Cardiac fibroblast (primary cell): ENCODE measurements around the gene SPECC1.

Experiments
- DNase-seq, 2 donors: peaks; one replicate each; pipeline versions ENCODE4 v3.0.0 to v3.0.0-alpha.2; 2010; ENCODE audit warnings: low read depth in 2 of 2
- H3K4me3 ChIP-seq, 2 donors: replicated peaks in 1 of 2; 1 replicate in 1 of 2; 2 replicates in 1 of 2; pipeline ENCODE4 v1.5.1; 2011; ENCODE audit warnings: low read depth in 2 of 2, low read length in 2 of 2, mild to moderate bottlenecking in 2 of 2, moderate library complexity in 1 of 2
- TF ChIP-seq, protein P1 (sequence below): IDR thresholded peaks from one replicate; pipeline ENCODE4 v1.5.1; 2011; ENCODE audit warnings: low read depth, mild to moderate bottlenecking, low read length, inconsistent platforms

SPECC1 gene

DNA sequence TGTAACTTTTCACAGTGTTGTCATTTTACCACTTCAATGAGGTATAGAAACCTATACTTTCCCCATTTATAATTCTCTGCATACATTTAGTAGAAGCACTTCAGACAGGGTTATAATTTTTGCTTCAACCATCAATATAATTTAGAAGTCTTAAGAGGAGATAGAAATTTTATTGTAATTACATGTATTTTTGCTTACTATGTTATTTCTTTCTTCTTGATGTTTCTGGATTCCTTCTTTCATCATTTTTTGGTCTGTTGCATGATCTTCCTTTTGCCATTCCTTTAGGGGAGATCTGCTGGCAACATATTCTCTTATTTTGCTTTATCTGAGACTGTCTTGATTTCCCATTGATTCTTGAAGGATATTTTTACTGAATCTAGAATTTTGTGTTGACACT, 31.1 kb downstream of the SPECC1 start:
- no peak overlapping the region for H3K4me3 ChIP-seq
- TF ChIP-seq, protein P1, sequence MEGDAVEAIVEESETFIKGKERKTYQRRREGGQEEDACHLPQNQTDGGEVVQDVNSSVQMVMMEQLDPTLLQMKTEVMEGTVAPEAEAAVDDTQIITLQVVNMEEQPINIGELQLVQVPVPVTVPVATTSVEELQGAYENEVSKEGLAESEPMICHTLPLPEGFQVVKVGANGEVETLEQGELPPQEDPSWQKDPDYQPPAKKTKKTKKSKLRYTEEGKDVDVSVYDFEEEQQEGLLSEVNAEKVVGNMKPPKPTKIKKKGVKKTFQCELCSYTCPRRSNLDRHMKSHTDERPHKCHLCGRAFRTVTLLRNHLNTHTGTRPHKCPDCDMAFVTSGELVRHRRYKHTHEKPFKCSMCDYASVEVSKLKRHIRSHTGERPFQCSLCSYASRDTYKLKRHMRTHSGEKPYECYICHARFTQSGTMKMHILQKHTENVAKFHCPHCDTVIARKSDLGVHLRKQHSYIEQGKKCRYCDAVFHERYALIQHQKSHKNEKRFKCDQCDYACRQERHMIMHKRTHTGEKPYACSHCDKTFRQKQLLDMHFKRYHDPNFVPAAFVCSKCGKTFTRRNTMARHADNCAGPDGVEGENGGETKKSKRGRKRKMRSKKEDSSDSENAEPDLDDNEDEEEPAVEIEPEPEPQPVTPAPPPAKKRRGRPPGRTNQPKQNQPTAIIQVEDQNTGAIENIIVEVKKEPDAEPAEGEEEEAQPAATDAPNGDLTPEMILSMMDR = no peak
- DNase-seq = no peak

- H3K4me3 ChIP-seq = no peak overlapping the region
- TF ChIP-seq, protein P1 = no peak
- DNase-seq = no peak
Measured at GRCh38 chr17:20043021-20043420, 33.9 kb downstream of the SPECC1 start.

GRCh38 chr17:20045476-20045875, 36.3 kb downstream of the SPECC1 start:
- H3K4me3 ChIP-seq = no peak overlapping the region
- TF ChIP-seq, protein P1 = no peak
- DNase-seq = no peak

DNA sequence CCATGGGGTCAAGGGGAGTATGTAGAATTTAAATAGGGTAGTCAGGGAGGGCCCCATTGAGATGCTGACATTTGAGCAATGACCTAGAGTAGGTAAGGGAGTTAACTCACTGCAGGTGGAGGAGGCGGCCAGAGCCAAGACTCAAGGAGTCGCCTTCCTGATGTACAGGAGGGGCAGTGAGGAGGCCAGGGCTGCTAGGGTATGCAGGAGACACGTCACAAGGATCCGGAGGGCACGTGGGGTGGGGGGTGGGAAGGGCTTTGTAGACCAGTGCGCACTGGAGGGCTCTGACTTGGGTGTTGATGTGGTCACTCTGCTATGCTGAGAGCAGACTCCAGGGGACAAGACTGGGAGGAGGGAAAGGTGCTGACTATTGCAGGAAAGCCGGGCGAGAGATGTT, 37.5 kb downstream of the SPECC1 start:
- no peak for DNase-seq
- H3K4me3 ChIP-seq = no peak overlapping the region
- TF ChIP-seq, protein P1 = no peak

DNA sequence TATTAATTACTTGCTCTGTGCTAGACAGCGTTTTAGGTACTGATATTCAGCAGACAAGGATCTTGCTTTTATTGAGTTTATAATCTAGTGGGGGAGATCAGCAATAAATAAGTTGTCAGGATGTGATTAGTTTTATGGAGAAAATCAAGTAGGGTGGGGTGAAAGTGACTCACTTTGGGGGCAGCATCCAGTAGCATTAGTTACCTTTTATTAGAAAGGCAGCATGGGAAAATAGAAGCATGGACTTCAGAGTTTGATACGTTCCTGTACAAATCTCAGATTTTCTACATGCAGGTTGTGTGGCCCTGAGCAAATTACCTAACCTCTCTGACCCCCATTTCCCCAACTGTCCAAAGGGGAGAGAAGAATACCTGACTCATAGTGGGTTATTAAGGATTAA, 42.5 kb downstream of the SPECC1 start:
- no peak overlapping the region for H3K4me3 ChIP-seq
- no peak for DNase-seq
- TF ChIP-seq, protein P1 = no peak

DNA sequence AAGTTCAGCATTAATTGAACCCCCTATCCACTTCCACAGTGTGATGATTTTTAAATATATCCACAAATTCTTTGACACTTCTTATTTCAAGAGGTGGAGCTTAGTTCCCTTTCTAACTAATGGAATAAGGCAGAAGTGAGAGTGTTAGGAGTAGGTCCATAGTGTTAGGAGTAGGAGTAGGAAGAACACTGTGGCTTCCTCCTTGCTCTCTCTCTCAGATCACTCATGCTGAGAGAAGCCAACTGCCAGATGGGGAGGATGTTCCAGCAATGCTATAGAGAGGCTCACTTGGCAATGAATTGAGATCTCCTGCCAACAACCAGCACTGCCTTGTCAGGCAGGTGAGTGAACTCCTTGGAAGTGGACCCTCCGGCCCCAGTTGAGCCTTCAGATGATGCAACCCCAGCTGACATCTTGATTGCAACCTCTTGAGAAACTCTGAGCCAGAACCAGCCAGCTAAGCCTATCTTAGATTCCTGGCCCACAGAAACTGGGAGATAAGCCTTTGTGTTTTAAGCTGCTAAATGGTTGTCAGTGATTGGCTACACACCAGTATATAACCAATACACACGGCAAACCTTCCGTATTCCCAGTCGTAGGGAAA, 44.3 kb downstream of the SPECC1 start:
- no peak for DNase-seq
- no peak overlapping the region for H3K4me3 ChIP-seq
- TF ChIP-seq, protein P1 = no peak

GRCh38 chr17:20059728-20060188, 50.6 kb downstream of the SPECC1 start:
- TF ChIP-seq, protein P1 = no peak
- peak; percentile 22 to 77 for DNase-seq
- no peak overlapping the region for H3K4me3 ChIP-seq
